Measurements from ENCODE around the gene SH3BGR.

Gene SH3BGR

GRCh38 chr21:39461419-39461818 is 9.6 kb downstream of the SH3BGR start:
- Histone ChIP-seq H3K27ac (ENCODE audit: low read depth, low read length) (no peak overlapping the region), H3K4me3 (ENCODE audit: low read depth, low read length) (no peak overlapping the region), H3K9ac (ENCODE audit: low read length) (no peak overlapping the region), H3K9me3 (ENCODE audit: control insufficient read depth, insufficient read depth, low read depth, low read length) (no peaks in the 10 kb centered on the region), H3K27me3 (ENCODE audit: control insufficient read depth, insufficient read depth, low read length) (no peaks in the 10 kb centered on the region), H3K36me3 (ENCODE audit: control insufficient read depth, insufficient read depth, low read length) (0 out of 2 replicates have a peak, but pooled peaks cover 3% of the 10 kb centered on the region), H3K4me1 (ENCODE audit: control insufficient read depth, insufficient read depth, low read length) (no peaks in the 10 kb centered on the region)

- Histone ChIP-seq H3K4me3 (ENCODE audit: low read depth, low read length) (no peak overlapping the region), H3K36me3 (ENCODE audit: control insufficient read depth, insufficient read depth, low read length) (0 out of 2 replicates have a peak, but pooled peaks cover 3% of the 10 kb centered on the region), H3K27me3 (ENCODE audit: control insufficient read depth, insufficient read depth, low read length) (no peaks in the 10 kb centered on the region), H3K4me1 (ENCODE audit: control insufficient read depth, insufficient read depth, low read length) (no peaks in the 10 kb centered on the region; the same call in 1 of the 2 replicates), H3K9ac (ENCODE audit: low read length) (no peak overlapping the region), H3K27ac (ENCODE audit: low read depth, low read length) (no peak overlapping the region), H3K9me3 (ENCODE audit: control insufficient read depth, insufficient read depth, low read depth, low read length) (no peaks in the 10 kb centered on the region)
These were observed 11.5 kb downstream of the SH3BGR start for GRCh38 chr21:39463308-39463707.

- H3K4me1 ChIP-seq (ENCODE audit: control insufficient read depth, insufficient read depth, low read length), result no peaks in the 10 kb centered on the region; the same call in 1 of the 2 replicates
- H3K9me3 ChIP-seq (ENCODE audit: control insufficient read depth, insufficient read depth, low read depth, low read length), result no peaks in the 10 kb centered on the region
- H3K27ac ChIP-seq (ENCODE audit: low read depth, low read length), result no peak overlapping the region
- H3K4me3 ChIP-seq (ENCODE audit: low read depth, low read length), result no peak overlapping the region
- 0 out of 2 replicates have a peak, but pooled peaks cover 3% of the 10 kb centered on the region for H3K36me3 ChIP-seq (ENCODE audit: control insufficient read depth, insufficient read depth, low read length)
- no peak overlapping the region for H3K9ac ChIP-seq (ENCODE audit: low read length)
- no peaks in the 10 kb centered on the region for H3K27me3 ChIP-seq (ENCODE audit: control insufficient read depth, insufficient read depth, low read length)
These were observed 14.8 kb downstream of the SH3BGR start for GRCh38 chr21:39466584-39466983.

GRCh38 chr21:39467746-39468145 is 16.0 kb downstream of the SH3BGR start:
- Histone ChIP-seq H3K27ac (ENCODE audit: low read depth, low read length) (no peak overlapping the region), H3K27me3 (ENCODE audit: control insufficient read depth, insufficient read depth, low read length) (no peaks in the 10 kb centered on the region), H3K4me1 (ENCODE audit: control insufficient read depth, insufficient read depth, low read length) (no peaks in the 10 kb centered on the region; the same call in 1 of the 2 replicates), H3K36me3 (ENCODE audit: control insufficient read depth, insufficient read depth, low read length) (0 out of 2 replicates have a peak, but pooled peaks cover 1% of the 10 kb centered on the region), H3K9ac (ENCODE audit: low read length) (no peak overlapping the region), H3K4me3 (ENCODE audit: low read depth, low read length) (no peak overlapping the region), H3K9me3 (ENCODE audit: control insufficient read depth, insufficient read depth, low read depth, low read length) (no peaks in the 10 kb centered on the region)

- Histone ChIP-seq H3K4me3 (ENCODE audit: low read depth, low read length) (no peak overlapping the region), H3K27me3 (ENCODE audit: control insufficient read depth, insufficient read depth, low read length) (no peaks in the 10 kb centered on the region), H3K27ac (ENCODE audit: low read depth, low read length) (no peak overlapping the region), H3K9ac (ENCODE audit: low read length) (no peak overlapping the region), H3K9me3 (ENCODE audit: control insufficient read depth, insufficient read depth, low read depth, low read length) (no peaks in the 10 kb centered on the region), H3K4me1 (ENCODE audit: control insufficient read depth, insufficient read depth, low read length) (no peaks in the 10 kb centered on the region; the same call in 1 of the 2 replicates), H3K36me3 (ENCODE audit: control insufficient read depth, insufficient read depth, low read length) (no peaks in the 10 kb centered on the region)
These were observed 16.8 kb downstream of the SH3BGR start for GRCh38 chr21:39468559-39468958.

GRCh38 chr21:39471598-39471997 is 19.8 kb downstream of the SH3BGR start:
- Histone ChIP-seq H3K4me3 (ENCODE audit: low read depth, low read length) (no peak overlapping the region), H3K27ac (ENCODE audit: low read depth, low read length) (no peak overlapping the region), H3K36me3 (ENCODE audit: control insufficient read depth, insufficient read depth, low read length) (no peaks in the 10 kb centered on the region), H3K9me3 (ENCODE audit: control insufficient read depth, insufficient read depth, low read depth, low read length) (no peaks in the 10 kb centered on the region), H3K27me3 (ENCODE audit: control insufficient read depth, insufficient read depth, low read length) (no peaks in the 10 kb centered on the region), H3K9ac (ENCODE audit: low read length) (no peak overlapping the region), H3K4me1 (ENCODE audit: control insufficient read depth, insufficient read depth, low read length) (no peaks in the 10 kb centered on the region; the same call in 1 of the 2 replicates)

GRCh38 chr21:39472786-39473185 is 21.0 kb downstream of the SH3BGR start:
- H3K36me3 ChIP-seq (ENCODE audit: control insufficient read depth, insufficient read depth, low read length), result no peaks in the 10 kb centered on the region
- H3K4me3 ChIP-seq (ENCODE audit: low read depth, low read length), result no peak overlapping the region
- no peak overlapping the region for H3K9ac ChIP-seq (ENCODE audit: low read length)
- no peaks in the 10 kb centered on the region for H3K27me3 ChIP-seq (ENCODE audit: control insufficient read depth, insufficient read depth, low read length)
- no peaks in the 10 kb centered on the region for H3K9me3 ChIP-seq (ENCODE audit: control insufficient read depth, insufficient read depth, low read depth, low read length)
- H3K27ac ChIP-seq (ENCODE audit: low read depth, low read length), result no peak overlapping the region
- no peaks in the 10 kb centered on the region; the same call in 1 of the 2 replicates for H3K4me1 ChIP-seq (ENCODE audit: control insufficient read depth, insufficient read depth, low read length)

- no peaks in the 10 kb centered on the region for H3K27me3 ChIP-seq (ENCODE audit: control insufficient read depth, insufficient read depth, low read length)
- H3K4me1 ChIP-seq (ENCODE audit: control insufficient read depth, insufficient read depth, low read length), result no peaks in the 10 kb centered on the region
- no peak overlapping the region for H3K27ac ChIP-seq (ENCODE audit: low read depth, low read length)
- no peak overlapping the region for H3K9ac ChIP-seq (ENCODE audit: low read length)
- H3K4me3 ChIP-seq (ENCODE audit: low read depth, low read length), result no peak overlapping the region
- no peaks in the 10 kb centered on the region for H3K36me3 ChIP-seq (ENCODE audit: control insufficient read depth, insufficient read depth, low read length)
- no peaks in the 10 kb centered on the region for H3K9me3 ChIP-seq (ENCODE audit: control insufficient read depth, insufficient read depth, low read depth, low read length)
These were observed 22.8 kb downstream of the SH3BGR start for GRCh38 chr21:39474611-39475010.

- Histone ChIP-seq H3K9me3 (ENCODE audit: control insufficient read depth, insufficient read depth, low read depth, low read length) (no peaks in the 10 kb centered on the region), H3K9ac (ENCODE audit: low read length) (no peak overlapping the region), H3K36me3 (ENCODE audit: control insufficient read depth, insufficient read depth, low read length) (no peaks in the 10 kb centered on the region), H3K27me3 (ENCODE audit: control insufficient read depth, insufficient read depth, low read length) (no peaks in the 10 kb centered on the region), H3K27ac (ENCODE audit: low read depth, low read length) (no peak overlapping the region), H3K4me1 (ENCODE audit: control insufficient read depth, insufficient read depth, low read length) (no peaks in the 10 kb centered on the region), H3K4me3 (ENCODE audit: low read depth, low read length) (no peak overlapping the region)
These were observed 27.5 kb downstream of the SH3BGR start for GRCh38 chr21:39479164-39479813.

- Histone ChIP-seq H3K27me3 (ENCODE audit: control insufficient read depth, insufficient read depth, low read length) (no peaks in the 10 kb centered on the region), H3K9me3 (ENCODE audit: control insufficient read depth, insufficient read depth, low read depth, low read length) (no peaks in the 10 kb centered on the region)
These were observed 28.0 kb downstream of the SH3BGR start for GRCh38 chr21:39479814-39480182.

GRCh38 chr21:39480271-39480670 is 28.5 kb downstream of the SH3BGR start:
- no peaks in the 10 kb centered on the region for H3K27me3 ChIP-seq (ENCODE audit: control insufficient read depth, insufficient read depth, low read length)
- H3K9ac ChIP-seq (ENCODE audit: low read length), result no peak overlapping the region
- no peaks in the 10 kb centered on the region for H3K36me3 ChIP-seq (ENCODE audit: control insufficient read depth, insufficient read depth, low read length)
- H3K9me3 ChIP-seq (ENCODE audit: control insufficient read depth, insufficient read depth, low read depth, low read length), result no peaks in the 10 kb centered on the region
- no peak overlapping the region for H3K27ac ChIP-seq (ENCODE audit: low read depth, low read length)
- no peaks in the 10 kb centered on the region for H3K4me1 ChIP-seq (ENCODE audit: control insufficient read depth, insufficient read depth, low read length)
- no peak overlapping the region for H3K4me3 ChIP-seq (ENCODE audit: low read depth, low read length)

More at GRCh38 chr21:39479814-39480182, 28.0 kb downstream of the SH3BGR start:
- Histone ChIP-seq H3K9ac (ENCODE audit: low read length) (no peak overlapping the region), H3K27ac (ENCODE audit: low read depth, low read length) (no peak overlapping the region), H3K4me1 (ENCODE audit: control insufficient read depth, insufficient read depth, low read length) (no peaks in the 10 kb centered on the region), H3K4me3 (ENCODE audit: low read depth, low read length) (no peak overlapping the region), H3K36me3 (ENCODE audit: control insufficient read depth, insufficient read depth, low read length) (no peaks in the 10 kb centered on the region)

All from HUES6 (cell line).